Measurements from ENCODE around the gene DNAAF5. TPM values are rescaled to one million over a fixed set of nuclear protein-coding genes. Genes with fewer than 3 reads are reported as not detected.

DNAAF5 gene
- total and polyA plus RNA-seq, 9 of the 15 experiments (the other 6 are each of a cell fraction or from before 2014, with no cell fraction given) = 3.1 to 69.7 (median 19.1) TPM

- TF ChIP-seq ARID2 (IDR thresholded peaks at IDR 0.05) = no peak
- TF ChIP-seq TBL1XR1 (IDR thresholded peaks at IDR 0.05; ENCODE audit: low read length in 2 of 2) = no peak
- TF ChIP-seq MXI1 (IDR thresholded peaks at IDR 0.05; ENCODE audit: low read depth, low read length) = no peak
- no peak for TF ChIP-seq ZNF134 (CRISPR knock-in tag; conservative IDR thresholded peaks at IDR 0.05)
Measured at GRCh38 chr7:713139-713457, 13.4 kb upstream of the DNAAF5 start (continued).

- in situ Hi-C loops (cut with MboI) (no loop called here), intact Hi-C loops (cut with micrococcal nuclease) (no loop called here)
- no peak overlapping the region for H3K27ac ChIP-seq (ENCODE audit: extremely low read depth, low read depth, low read length)
- ChIA-PET POLR2A (no interaction called here), CTCF (ENCODE audit: low intra/inter-chr PET ratio) (no interaction called here)
- H2AFZ ChIP-seq (ENCODE audit: low read depth, low read length) = no peak overlapping the region
- no TSS peak for BruUV-seq (replicated peaks)
- no peak overlapping the region for H3K4me3 ChIP-seq
- no peak overlapping the region for H3K4me2 ChIP-seq (ENCODE audit: insufficient read depth, low read length)
- H3K36me3 ChIP-seq (ENCODE audit: control insufficient read depth, insufficient read depth, low read length) = peaks cover 16% of the 10 kb centered on the region; the same call in 2 of the 3 replicates
- H3K27me3 ChIP-seq (ENCODE audit: control insufficient read depth in 2 of 2, insufficient read depth in 2 of 2, low read length in 2 of 2) = no peaks in the 10 kb centered on the region
- H4K20me1 ChIP-seq (replicated peaks; ENCODE audit: control insufficient read depth, insufficient read depth, low read length) = no peaks in the 10 kb centered on the region
- TF ChIP-seq ELF2 (CRISPR knock-in tag; IDR thresholded peaks at IDR 0.05) (no peak), UBTF (IDR thresholded peaks at IDR 0.05; ENCODE audit: borderline replicate concordance in 1 of 2, low read depth in 2 of 2, low read length in 2 of 2) (no peak), RAD51 (IDR thresholded peaks at IDR 0.05; ENCODE audit: borderline replicate concordance, low read depth) (no peak), GABPA (tag; conservative IDR thresholded peaks at IDR 0.05; ENCODE audit: low read depth) (no peak), FOXA3 (CRISPR knock-in tag; conservative IDR thresholded peaks at IDR 0.05 in 1 of 2, IDR thresholded peaks at IDR 0.05 in 1 of 2) (no peak)
- DNase-seq (ENCODE audit: extremely low read depth in 1 of 4, low spot score in 3 of 4) (no peak), ATAC-seq (no peak), FAIRE-seq (no peak)
- 91% methylated on average over 13 of the region's 16 CpGs for WGBS (ENCODE audit: insufficient coverage, low coverage, missing lambda C conversion rate)
- no peak overlapping the region for H3K9ac ChIP-seq (ENCODE audit: insufficient read depth in 1 of 2, low read depth in 2 of 2, low read length in 2 of 2)
- peaks cover 2% of the 10 kb centered on the region; the same call in 1 of the 2 replicates for H3K9me3 ChIP-seq (replicated peaks; ENCODE audit: control insufficient read depth, insufficient read depth, low read depth, low read length)
- no peaks in the 10 kb centered on the region for H3K79me2 ChIP-seq (ENCODE audit: control insufficient read depth, insufficient read depth, low read length)
- H3K4me1 ChIP-seq (replicated peaks in 1 of 2; ENCODE audit: control insufficient read depth in 2 of 2, insufficient read depth in 2 of 2, low read length in 2 of 2) = peaks cover 0 to 9% of the 10 kb centered on the region in 2 experiments; a peak in 1 of 5 replicates
- no peaks in the 10 kb centered on the region for H3K9me1 ChIP-seq (ENCODE audit: control insufficient read depth, insufficient read depth, low read length)
Measured at GRCh38 chr7:713488-714230, 12.8 kb upstream of the DNAAF5 start.

Data from K562 (cell line).